ENCODE results near the gene SUV39H2.

GRCh38 chr10:14910953-14911352 is 32.3 kb downstream of the SUV39H2 start:
- TF ChIP-seq, protein P1, sequence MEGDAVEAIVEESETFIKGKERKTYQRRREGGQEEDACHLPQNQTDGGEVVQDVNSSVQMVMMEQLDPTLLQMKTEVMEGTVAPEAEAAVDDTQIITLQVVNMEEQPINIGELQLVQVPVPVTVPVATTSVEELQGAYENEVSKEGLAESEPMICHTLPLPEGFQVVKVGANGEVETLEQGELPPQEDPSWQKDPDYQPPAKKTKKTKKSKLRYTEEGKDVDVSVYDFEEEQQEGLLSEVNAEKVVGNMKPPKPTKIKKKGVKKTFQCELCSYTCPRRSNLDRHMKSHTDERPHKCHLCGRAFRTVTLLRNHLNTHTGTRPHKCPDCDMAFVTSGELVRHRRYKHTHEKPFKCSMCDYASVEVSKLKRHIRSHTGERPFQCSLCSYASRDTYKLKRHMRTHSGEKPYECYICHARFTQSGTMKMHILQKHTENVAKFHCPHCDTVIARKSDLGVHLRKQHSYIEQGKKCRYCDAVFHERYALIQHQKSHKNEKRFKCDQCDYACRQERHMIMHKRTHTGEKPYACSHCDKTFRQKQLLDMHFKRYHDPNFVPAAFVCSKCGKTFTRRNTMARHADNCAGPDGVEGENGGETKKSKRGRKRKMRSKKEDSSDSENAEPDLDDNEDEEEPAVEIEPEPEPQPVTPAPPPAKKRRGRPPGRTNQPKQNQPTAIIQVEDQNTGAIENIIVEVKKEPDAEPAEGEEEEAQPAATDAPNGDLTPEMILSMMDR (IDR thresholded peaks at IDR 0.05; ENCODE audit: low read depth, low read length): no peak
- no peak for TF ChIP-seq EZH2phosphoT487 (IDR thresholded peaks at IDR 0.05; ENCODE audit: low read depth)
